Measurements from ENCODE around the gene CTRL.

The CTRL gene

DNA sequence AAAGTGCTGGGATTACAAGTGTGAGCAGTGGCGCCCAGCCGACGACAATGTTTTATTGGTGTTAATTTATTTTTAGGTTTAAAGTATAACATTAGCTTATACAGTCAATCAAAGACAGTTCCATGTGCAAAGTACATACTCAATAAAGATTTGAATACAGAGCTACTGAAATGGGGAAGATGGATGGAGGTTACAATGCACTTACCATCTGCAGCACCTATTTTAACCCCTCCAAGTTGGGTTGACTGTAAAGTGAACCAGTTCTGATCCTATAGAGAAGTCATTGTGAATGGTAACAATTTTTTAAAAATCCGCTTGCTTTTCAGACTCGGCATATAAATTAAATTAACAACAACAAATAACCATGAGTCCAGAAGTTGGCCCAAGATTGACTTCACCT, 39.3 kb downstream of the CTRL start:
- DNase-seq (ENCODE audit: low read depth), result no peak

DNA sequence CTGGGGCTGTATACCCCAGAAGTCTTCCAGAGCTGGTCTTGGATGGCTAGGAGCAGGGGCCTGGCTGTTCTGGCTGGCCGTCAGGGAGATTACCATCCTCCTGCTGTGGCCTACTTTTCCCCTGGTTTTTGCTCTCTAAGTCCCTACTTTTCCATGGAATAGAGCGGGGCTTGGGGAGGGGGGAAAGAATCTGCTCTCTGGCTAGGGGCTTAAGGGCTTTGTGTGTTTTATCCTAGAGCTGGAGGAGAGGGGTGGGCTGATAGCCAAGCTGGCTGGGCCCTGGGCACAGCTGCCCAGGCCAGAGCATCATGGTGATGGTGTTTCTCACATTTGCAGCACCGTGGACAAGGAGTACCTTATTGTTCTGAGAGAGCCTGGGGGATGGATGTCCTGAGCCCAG, 43.3 kb downstream of the CTRL start:
- no peak for DNase-seq (ENCODE audit: low read depth)

DNA sequence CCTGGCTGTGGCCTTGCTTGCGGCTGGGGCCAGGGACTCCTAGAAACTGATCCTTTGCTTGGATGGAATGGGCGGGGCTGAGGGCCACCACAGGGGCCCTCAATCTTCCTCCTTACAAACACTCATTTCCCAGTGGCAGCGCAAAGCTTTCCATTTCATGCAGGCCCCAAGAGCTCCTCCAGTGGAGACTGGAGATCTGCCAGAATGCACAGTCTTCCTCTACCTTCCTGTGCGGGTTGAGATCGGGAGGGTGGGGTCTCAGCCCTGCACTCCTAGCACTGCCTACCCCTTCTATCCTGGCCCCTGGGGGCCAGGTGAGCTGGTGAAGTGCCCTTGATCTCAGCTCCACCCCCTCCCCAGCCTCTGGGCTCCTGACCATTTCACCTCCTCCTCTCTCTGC, 45.3 kb downstream of the CTRL start:
- no peak for DNase-seq (ENCODE audit: low read depth)

DNA sequence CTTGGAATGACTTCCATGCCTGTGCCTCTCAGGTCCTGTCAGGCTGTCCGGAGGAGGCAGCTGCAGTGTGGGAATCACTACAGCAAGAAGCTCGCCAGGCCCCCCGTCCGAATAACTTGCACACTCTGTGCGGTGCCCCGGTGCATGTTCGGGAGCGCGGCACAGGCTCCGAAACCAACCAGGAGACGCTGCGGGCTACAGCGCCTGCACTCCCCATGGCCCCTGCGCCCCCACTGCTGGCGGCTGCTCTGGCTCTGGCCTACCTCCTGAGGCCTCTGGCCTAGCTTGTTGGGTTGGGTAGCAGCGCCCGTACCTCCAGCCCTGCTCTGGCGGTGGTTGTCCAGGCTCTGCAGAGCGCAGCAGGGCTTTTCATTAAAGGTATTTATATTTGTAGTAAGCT, 45.7 kb downstream of the CTRL start:
- DNase-seq (ENCODE audit: low read depth), result no peak

DNA sequence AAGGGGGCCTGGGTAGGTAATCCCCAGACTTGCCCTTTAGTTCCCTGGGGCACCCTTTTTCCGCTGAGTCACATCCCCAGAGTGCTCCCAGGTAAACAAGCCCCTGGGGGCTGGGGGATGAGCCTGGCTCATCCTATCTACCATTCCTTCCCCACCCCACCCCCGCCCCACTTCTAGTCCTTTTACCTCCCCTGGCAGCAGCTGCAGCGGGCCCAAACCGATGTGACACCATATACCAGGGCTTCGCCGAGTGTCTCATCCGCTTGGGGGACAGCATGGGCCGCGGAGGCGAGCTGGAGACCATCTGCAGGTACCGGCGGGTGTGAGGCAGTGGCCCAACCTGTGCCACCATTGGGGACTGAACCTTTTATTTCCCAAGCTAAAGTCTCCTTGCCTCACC, 46.1 kb downstream of the CTRL start:
- no peak for DNase-seq (ENCODE audit: low read depth)

DNA sequence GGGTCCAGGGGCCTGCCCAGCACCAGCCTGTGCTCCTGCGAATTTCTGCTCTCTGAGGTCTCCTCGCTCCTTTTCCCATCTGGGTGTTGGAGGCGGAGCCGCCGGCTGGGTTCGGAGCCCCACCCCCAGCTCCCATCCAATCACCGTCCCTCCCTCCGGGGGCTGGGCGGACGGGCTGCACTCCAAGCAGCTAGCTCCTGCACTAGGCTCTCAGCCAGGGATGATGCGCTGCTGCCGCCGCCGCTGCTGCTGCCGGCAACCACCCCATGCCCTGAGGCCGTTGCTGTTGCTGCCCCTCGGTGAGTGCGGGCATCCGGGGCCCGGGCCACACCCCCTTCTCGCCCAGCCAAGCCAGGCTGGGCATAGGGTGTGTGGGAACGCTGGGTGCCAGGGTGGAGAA, 47.0 kb downstream of the CTRL start, which contains the start of gene NRN1L:
Gene NRN1L (plus strand): TSS at position 202 of the 400 bp plus-strand sequence. CDS start 19 bp downstream, at position 221.
- DNase-seq (ENCODE audit: low read depth), result peak; percentile 64

DNA sequence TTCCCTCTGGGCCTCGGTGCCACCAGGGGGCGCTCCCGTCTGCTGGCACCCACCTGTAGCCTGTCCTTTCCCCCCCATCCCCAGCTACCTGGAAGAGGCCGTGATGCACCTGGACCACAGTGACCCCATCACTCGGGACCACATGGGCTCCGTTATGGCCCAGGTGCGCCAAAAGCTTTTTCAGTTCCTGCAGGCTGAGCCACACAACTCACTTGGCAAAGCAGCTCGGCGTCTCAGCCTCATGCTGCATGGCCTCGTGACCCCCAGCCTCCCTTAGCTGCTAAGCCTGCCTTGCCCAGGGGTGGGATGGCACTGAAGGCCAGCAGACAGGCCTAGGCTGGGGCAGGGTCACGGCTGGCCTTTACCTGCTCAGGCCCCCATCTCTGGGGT, 47.8 kb downstream of the CTRL start:
- no peak for DNase-seq (ENCODE audit: low read depth)

DNA sequence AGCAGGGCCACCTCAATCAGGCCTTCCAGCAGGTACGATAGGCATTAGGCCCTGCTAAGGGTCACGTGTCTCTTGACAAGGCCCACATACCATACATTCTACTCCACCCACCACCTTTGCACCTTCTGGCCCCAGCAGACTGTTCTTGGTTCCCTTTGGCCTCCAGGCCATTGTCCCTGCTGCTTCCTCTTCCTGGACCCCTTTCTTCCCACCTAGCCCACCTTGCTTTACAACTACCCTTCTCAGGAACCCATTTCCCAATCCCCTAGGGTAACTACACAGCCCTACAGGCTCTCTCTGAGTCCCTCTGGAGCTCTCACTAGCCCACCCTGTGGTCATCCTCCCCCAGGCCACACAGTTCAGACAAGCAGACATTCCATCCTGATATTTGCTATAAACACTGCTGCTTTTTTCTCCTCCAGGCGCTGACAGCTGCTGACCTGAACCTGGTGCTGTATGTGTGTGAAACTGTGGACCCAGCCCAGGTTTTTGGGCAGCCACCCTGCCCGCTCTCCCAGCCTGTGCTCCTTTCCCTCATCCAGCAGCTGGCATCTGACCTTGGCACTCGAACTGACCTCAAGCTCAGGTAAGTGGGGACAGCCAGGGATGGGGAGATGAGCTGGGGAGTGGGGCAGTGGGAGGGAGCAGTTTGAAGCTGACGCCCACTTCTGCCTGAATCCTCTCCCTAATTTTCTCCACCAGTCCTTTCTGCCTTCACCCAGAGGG, 48.4 kb downstream of the CTRL start:
- DNase-seq (ENCODE audit: low read depth), result no peak

DNA sequence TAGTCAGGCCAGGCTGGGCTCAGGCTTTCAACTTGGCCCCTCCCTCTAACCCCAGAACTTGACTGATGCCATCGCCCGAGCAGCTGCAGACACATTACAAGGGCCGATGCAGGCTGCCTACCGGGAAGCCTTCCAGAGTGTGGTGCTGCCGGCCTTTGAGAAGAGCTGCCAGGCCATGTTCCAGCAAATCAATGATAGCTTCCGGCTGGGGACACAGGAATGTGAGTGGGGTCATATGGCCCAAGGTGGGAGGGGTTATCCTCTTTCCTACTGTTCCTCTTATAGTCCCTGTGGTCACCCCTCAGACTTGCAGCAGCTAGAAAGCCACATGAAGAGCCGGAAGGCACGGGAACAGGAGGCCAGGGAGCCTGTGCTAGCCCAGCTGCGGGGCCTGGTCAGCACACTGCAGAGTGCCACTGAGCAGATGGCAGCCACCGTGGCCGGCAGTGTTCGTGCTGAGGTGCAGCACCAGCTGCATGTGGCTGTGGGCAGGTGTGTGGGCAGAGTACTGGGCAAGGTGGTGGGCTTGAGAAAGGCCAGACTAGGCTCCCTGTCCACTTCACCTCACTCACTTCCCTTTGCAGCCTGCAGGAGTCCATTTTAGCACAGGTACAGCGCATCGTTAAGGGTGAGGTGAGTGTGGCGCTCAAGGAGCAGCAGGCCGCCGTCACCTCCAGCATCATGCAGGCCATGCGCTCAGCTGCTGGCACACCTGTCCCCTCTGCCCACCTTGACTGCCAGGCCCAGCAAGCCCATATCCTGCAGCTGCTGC, 49.1 kb downstream of the CTRL start:
- no peak for DNase-seq (ENCODE audit: low read depth)

DNA sequence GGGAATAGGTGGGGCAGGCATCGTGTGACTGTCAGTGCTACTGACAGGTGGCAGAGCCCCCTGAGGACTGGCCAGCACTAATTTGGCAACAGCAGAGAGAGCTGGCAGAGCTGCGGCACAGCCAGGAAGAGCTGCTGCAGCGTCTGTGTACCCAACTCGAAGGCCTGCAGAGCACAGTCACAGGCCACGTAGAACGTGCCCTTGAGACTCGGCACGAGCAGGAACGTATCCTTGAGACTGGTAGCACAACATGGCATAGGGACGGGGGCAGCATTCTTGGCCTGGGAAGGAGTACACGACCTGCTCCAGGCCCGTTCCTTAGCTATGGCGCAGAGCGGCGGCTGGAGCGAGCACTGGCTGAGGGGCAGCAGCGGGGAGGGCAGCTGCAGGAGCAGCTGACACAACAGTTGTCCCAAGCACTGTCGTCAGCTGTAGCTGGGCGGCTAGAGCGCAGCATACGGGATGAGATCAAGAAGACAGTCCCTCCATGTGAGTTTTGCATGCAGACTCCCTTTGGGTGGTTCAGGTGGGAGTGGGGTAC, 50.0 kb downstream of the CTRL start:
- DNase-seq (ENCODE audit: low read depth), result no peak

DNA sequence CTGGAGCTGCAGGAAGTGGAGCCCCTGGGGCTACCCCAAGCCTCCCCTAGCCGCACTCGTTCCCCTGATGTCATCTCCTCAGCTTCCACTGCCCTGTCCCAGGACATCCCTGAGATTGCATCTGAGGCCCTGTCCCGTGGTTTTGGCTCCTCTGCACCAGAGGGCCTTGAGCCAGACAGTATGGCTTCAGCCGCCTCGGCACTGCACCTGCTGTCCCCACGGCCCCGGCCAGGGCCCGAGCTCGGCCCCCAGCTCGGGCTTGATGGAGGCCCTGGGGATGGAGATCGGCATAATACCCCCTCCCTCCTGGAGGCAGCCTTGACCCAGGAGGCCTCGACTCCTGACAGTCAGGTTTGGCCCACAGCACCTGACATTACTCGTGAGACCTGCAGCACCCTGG, 51.1 kb downstream of the CTRL start:
- DNase-seq (ENCODE audit: low read depth), result no peak

DNA sequence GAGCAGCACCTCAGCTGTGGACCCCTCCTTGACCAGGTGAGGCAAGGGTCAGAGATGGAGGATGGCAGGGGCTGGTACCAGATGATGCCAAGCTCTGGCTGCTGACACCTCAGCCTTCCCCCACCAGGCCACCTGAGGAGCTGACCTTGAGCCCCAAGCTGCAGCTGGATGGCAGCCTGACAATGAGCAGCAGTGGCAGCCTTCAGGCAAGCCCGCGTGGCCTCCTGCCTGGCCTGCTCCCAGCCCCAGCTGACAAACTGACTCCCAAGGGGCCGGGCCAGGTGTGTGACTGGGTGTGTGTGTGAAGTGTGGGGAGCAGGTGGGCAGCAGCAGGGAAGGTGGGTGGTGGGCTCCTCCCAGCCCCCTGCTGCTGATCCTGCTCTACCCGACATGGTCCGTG, 51.7 kb downstream of the CTRL start:
- DNase-seq (ENCODE audit: low read depth), result no peak
